IMR-90 (cell line): ENCODE measurements around the gene MAP3K19. TPM values are rescaled to one million over a fixed set of nuclear protein-coding genes. Genes with fewer than 3 reads are reported as not detected.

Experiments used
- ATAC-seq: fragments of 200-7000 bp; cut with Tn5 transposase; 2 replicates; pipeline ENCODE4 v1.9.1; 2020; ENCODE audit warnings: low read depth, mild to moderate bottlenecking, moderate library complexity
- BruUV-seq: library from RNA; stranded (reverse); fragments of 400-500 nt; replicated peaks from 2 replicates; lab custom pipeline; 2021; lab: Mats Ljungman, UMichigan
- CTCF ChIA-PET: fragments of 300-600 bp; formaldehyde crosslinking; extraction: SDS; loops from one replicate; lab custom pipeline; 2021; ENCODE audit warnings: antibody characterized with exemption; lab: Yijun Ruan, JAX
- POLR2A ChIA-PET: fragments of 300-600 bp; sonication (Branson Sonifier 250); formaldehyde crosslinking; loops from one replicate; lab custom pipeline; 2022; ENCODE audit warnings: antibody characterized with exemption; ENCODE audit not compliant: unreplicated experiment; lab: Charles Lee
- DNase-seq: peaks from one replicate; pipeline ENCODE4 v3.0.0; 2013
- H2AFZ ChIP-seq: replicated peaks from 2 replicates; pipeline ENCODE3; 2013; ENCODE audit warnings: low read length, mild to moderate bottlenecking; ENCODE audit not compliant: poor library complexity
- H2AK5ac ChIP-seq: 2 replicates; pipeline ENCODE4 v1.6.1; 2013; ENCODE audit warnings: low read depth, low read length, inconsistent platforms
- H2AK9ac ChIP-seq: replicated peaks from 2 replicates; pipeline ENCODE3; 2013; ENCODE audit warnings: mild to moderate bottlenecking, low read depth, low read length, moderate library complexity; ENCODE audit not compliant: poor library complexity
- H2BK120ac ChIP-seq: 2 replicates; pipeline ENCODE4 v1.6.1; 2013; ENCODE audit warnings: low read depth, low read length, inconsistent platforms
- H2BK15ac ChIP-seq: 3 replicates; pipeline ENCODE4 v1.6.1; 2013; ENCODE audit warnings: low read depth, low read length, inconsistent platforms
- H2BK20ac ChIP-seq: 2 replicates; pipeline ENCODE4 v1.6.1; 2013; ENCODE audit warnings: low read depth, mild to moderate bottlenecking, inconsistent platforms, low read length, moderate library complexity
- H2BK5ac ChIP-seq: 2 replicates; pipeline ENCODE4 v1.6.1; 2013; ENCODE audit warnings: mild to moderate bottlenecking, low read depth, low read length, inconsistent platforms; ENCODE audit not compliant: poor library complexity, severe bottlenecking
- H3K14ac ChIP-seq: replicated peaks from 2 replicates; pipeline ENCODE4 v1.6.1; 2013; ENCODE audit warnings: low read depth, low read length, inconsistent platforms
- H3K18ac ChIP-seq: 2 replicates; pipeline ENCODE4 v1.6.1; 2013; ENCODE audit warnings: low read depth, low read length, control low read depth
- H3K23ac ChIP-seq: 2 replicates; pipeline ENCODE4 v1.6.1; 2013; ENCODE audit warnings: low read depth, low read length, inconsistent platforms
- H3K27ac ChIP-seq: 2 replicates; pipeline ENCODE4 v1.5.1; 2013; ENCODE audit warnings: mild to moderate bottlenecking, control low read depth, low read length; ENCODE audit not compliant: insufficient read depth
- H3K27me3 ChIP-seq: 2 replicates; pipeline ENCODE4 v1.6.1; 2013; ENCODE audit warnings: low read length; ENCODE audit not compliant: control insufficient read depth, insufficient read depth
- H3K36me3 ChIP-seq: 2 replicates; pipeline ENCODE4 v1.6.1; 2013; ENCODE audit warnings: low read length, mixed read lengths; ENCODE audit not compliant: control insufficient read depth, insufficient read depth
- H3K4ac ChIP-seq: 2 replicates; pipeline ENCODE4 v1.6.1; 2013; ENCODE audit warnings: low read depth, low read length, inconsistent platforms
- H3K4me1 ChIP-seq: 2 replicates; pipeline ENCODE4 v1.6.1; 2013; ENCODE audit warnings: low read length, mixed read lengths; ENCODE audit not compliant: control insufficient read depth, insufficient read depth
- H3K4me2 ChIP-seq: 2 replicates; pipeline ENCODE4 v1.6.1; 2013; ENCODE audit warnings: low read depth, mild to moderate bottlenecking, control low read depth, low read length, moderate library complexity
- H3K4me3 ChIP-seq: 2 replicates; pipeline ENCODE4 v1.5.1; 2013; ENCODE audit warnings: low read depth, mild to moderate bottlenecking, control low read depth, low read length, moderate library complexity; ENCODE audit not compliant: insufficient read depth
- H3K56ac ChIP-seq: 2 replicates; pipeline ENCODE4 v1.6.1; 2013; ENCODE audit warnings: low read length, inconsistent platforms; ENCODE audit not compliant: insufficient read depth; ENCODE audit errors: extremely low read depth
- H3K79me1 ChIP-seq, 2 experiments: 2 replicates each; pipeline ENCODE4 v1.6.1; 2013; ENCODE audit warnings: low read length in 2 of 2, inconsistent platforms in 1 of 2, low read depth in 1 of 2
- H3K9ac ChIP-seq: 2 replicates; pipeline ENCODE4 v1.6.1; 2013; ENCODE audit warnings: low read depth, low read length, control low read depth
- H3K9me1 ChIP-seq: 2 replicates; pipeline ENCODE4 v1.6.1; 2013; ENCODE audit warnings: low read length, inconsistent platforms; ENCODE audit not compliant: insufficient read depth
- H3K9me3 ChIP-seq: 2 replicates; pipeline ENCODE4 v1.6.1; 2013; ENCODE audit warnings: low read length; ENCODE audit not compliant: control insufficient read depth, insufficient read depth
- H4K20me1 ChIP-seq: 2 replicates; pipeline ENCODE4 v1.6.1; 2013; ENCODE audit warnings: low read length, inconsistent platforms; ENCODE audit not compliant: insufficient read depth
- H4K5ac ChIP-seq: 2 replicates; pipeline ENCODE4 v1.6.1; 2013; ENCODE audit warnings: mild to moderate bottlenecking, low read depth, low read length, control low read depth
- H4K8ac ChIP-seq, 2 experiments: 2 replicates each; pipeline ENCODE4 v1.6.1; 2013; ENCODE audit warnings: low read depth in 2 of 2, low read length in 2 of 2, control low read depth in 1 of 2, inconsistent platforms in 1 of 2
- H4K91ac ChIP-seq: 2 replicates; pipeline ENCODE4 v1.6.1; 2013; ENCODE audit warnings: low read depth, low read length, inconsistent platforms; ENCODE audit not compliant: insufficient read depth
- BHLHE40 ChIP-seq: fragments of 150-350 bp; IDR thresholded peaks from 2 replicates; pipeline ENCODE4 v1.6.1; 2016; ENCODE audit warnings: mild to moderate bottlenecking, low read depth, low read length
- CEBPB ChIP-seq: IDR thresholded peaks from 2 replicates; pipeline ENCODE4 v1.6.1; 2012; ENCODE audit warnings: low read depth, low read length, improper control_type of control experiment
- CHD1 ChIP-seq: IDR thresholded peaks from 2 replicates; pipeline ENCODE4 v1.6.1; 2012; ENCODE audit warnings: low read depth, low read length, improper control_type of control experiment
- FOS ChIP-seq: fragments of 150-350 bp; IDR thresholded peaks from 2 replicates; pipeline ENCODE4 v1.6.1; 2016; ENCODE audit warnings: low read depth, low read length
- MAFK ChIP-seq: IDR thresholded peaks from 2 replicates; pipeline ENCODE4 v1.6.1; 2012; ENCODE audit warnings: low read depth, low read length, improper control_type of control experiment
- MAZ ChIP-seq: IDR thresholded peaks from 2 replicates; pipeline ENCODE4 v1.6.1; 2012; ENCODE audit warnings: low read depth, mild to moderate bottlenecking, low read length, improper control_type of control experiment, moderate library complexity, borderline replicate concordance
- MXI1 ChIP-seq: IDR thresholded peaks from 2 replicates; pipeline ENCODE4 v1.6.1; 2012; ENCODE audit warnings: low read depth, mild to moderate bottlenecking, low read length, moderate library complexity, borderline replicate concordance
- NFE2L2 ChIP-seq: fragments of 150-350 bp; IDR thresholded peaks from 2 replicates; pipeline ENCODE4 v1.6.1; 2016; ENCODE audit warnings: low read depth, mild to moderate bottlenecking, low read length
- POLR2A ChIP-seq: IDR thresholded peaks from 2 replicates; pipeline ENCODE4 v1.6.1; 2012; ENCODE audit warnings: mild to moderate bottlenecking, low read depth, low read length
- RAD21 ChIP-seq: IDR thresholded peaks from 2 replicates; pipeline ENCODE4 v1.6.1; 2012; ENCODE audit warnings: low read length, improper control_type of control experiment
- RCOR1 ChIP-seq: IDR thresholded peaks from 2 replicates; pipeline ENCODE4 v1.6.1; 2012; ENCODE audit warnings: mild to moderate bottlenecking, low read length, improper control_type of control experiment; ENCODE audit not compliant: insufficient replicate concordance
- RFX5 ChIP-seq: IDR thresholded peaks from 2 replicates; pipeline ENCODE4 v1.8.0; 2012; ENCODE audit warnings: low read depth, mild to moderate bottlenecking, low read length, moderate library complexity
- SMC3 ChIP-seq: fragments of 150-350 bp; IDR thresholded peaks from 2 replicates; pipeline ENCODE4 v1.6.1; 2016; ENCODE audit warnings: low read depth, mild to moderate bottlenecking, antibody characterized with exemption, low read length, moderate library complexity
- WGBS, 2 experiments: methylation state at CpG; one replicate each; pipeline versions ENCODE4 v1.1.5 to v1.1.7; 2013; ENCODE audit warnings: missing lambda C conversion rate in 2 of 2; ENCODE audit not compliant: insufficient read length in 1 of 2; ENCODE audit errors: extremely low coverage in 2 of 2; 5-methylcytosine and 5-hydroxymethylcytosine counted together
- dilution Hi-C: fragments of 300-500 bp; cut with HindIII; formaldehyde crosslinking; loops from one replicate; pipeline ENCODE4 v1.14.3; 2018; ENCODE audit warnings: low sequenced_read_pairs; ENCODE audit not compliant: unreplicated experiment
- in situ Hi-C: fragments of 300-500 bp; cut with MboI; formaldehyde crosslinking; loops from 3 replicates; pipeline ENCODE4 v1.14.3; 2019; ENCODE audit warnings: low sequenced_read_pairs, inconsistent platforms, mixed read lengths
- intact Hi-C: fragments of 100-400 bp; cut with micrococcal nuclease; formaldehyde crosslinking; loops from 2 replicates; pipeline ENCODE4 v1.10.0; 2022
- polyA plus RNA-seq, 3 experiments: library from polyadenylated mRNA; depleted of rRNA; stranded (reverse); fragments of >200 nt; gene quantifications; 2 replicates each; pipeline ENCODE4 v1.2.3, GENCODE V29; 2012; ENCODE audit warnings: low replicate concordance in 1 of 3
- total RNA-seq: library from RNA; depleted of rRNA; stranded (reverse); fragments of >200 nt; gene quantifications from 2 replicates; pipeline ENCODE4 v1.2.3, GENCODE V29; 2012
- TF ChIP-seq, protein P1 (sequence below): conservative IDR thresholded peaks from 2 replicates; pipeline ENCODE4 v1.5.1; 2012; ENCODE audit warnings: mild to moderate bottlenecking, low read depth, low read length, improper control_type of control experiment
- TF ChIP-seq, protein P2 (sequence below): fragments of 150-350 bp; IDR thresholded peaks from 2 replicates; pipeline ENCODE4 v1.6.1; 2016; ENCODE audit warnings: low read depth, mild to moderate bottlenecking, low read length, moderate library complexity, borderline replicate concordance
- TF ChIP-seq, protein P3 (sequence below): fragments of 150-350 bp; IDR thresholded peaks from 2 replicates; pipeline ENCODE4 v1.6.1; 2017; ENCODE audit warnings: mild to moderate bottlenecking, antibody characterized with exemption, low read length, low read depth

The MAP3K19 gene
- total and polyA plus RNA-seq, 2 of the 4 experiments (the other 2 are of a cell fraction) = not detected

DNA sequence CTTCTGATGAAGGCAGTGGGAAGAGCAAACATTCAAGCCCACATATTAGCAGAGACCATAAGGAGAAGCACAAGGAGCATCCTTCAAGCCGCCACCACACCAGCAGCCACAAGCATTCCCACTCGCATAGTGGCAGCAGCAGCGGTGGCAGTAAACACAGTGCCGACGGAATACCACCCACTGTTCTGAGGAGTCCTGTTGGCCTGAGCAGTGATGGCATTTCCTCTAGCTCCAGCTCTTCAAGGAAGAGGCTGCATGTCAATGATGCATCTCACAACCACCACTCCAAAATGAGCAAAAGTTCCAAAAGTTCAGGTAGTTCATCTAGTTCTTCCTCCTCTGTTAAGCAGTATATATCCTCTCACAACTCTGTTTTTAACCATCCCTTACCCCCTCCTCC lies 93.2 kb downstream of the MAP3K19 start:
- Histone ChIP-seq H3K27ac (no peak overlapping the region), H2BK120ac (no peak overlapping the region), H2AK5ac (no peak overlapping the region), H2BK20ac (no peak overlapping the region), H3K36me3 (peaks cover 17% of the 10 kb centered on the region), H2AK9ac (no peak overlapping the region), H4K91ac (no peak overlapping the region), H3K4me3 (no peak overlapping the region), H3K14ac (no peak overlapping the region), H3K4me2 (no peak overlapping the region), H3K9me1 (peaks cover 8% of the 10 kb centered on the region; the same call in 1 of the 2 replicates), H3K18ac (no peak overlapping the region), H2BK5ac (no peak overlapping the region), H4K20me1 (peaks cover 8% of the 10 kb centered on the region; the same call in 1 of the 2 replicates), H2BK15ac (no peak overlapping the region), H4K8ac (no peak overlapping the region), H4K5ac (no peak overlapping the region), H3K56ac (no peak overlapping the region), H3K4ac (no peak overlapping the region), H3K4me1 (0 out of 2 replicates have a peak, but pooled peaks cover 2% of the 10 kb centered on the region), H3K23ac (no peak overlapping the region), H2AFZ (no peak overlapping the region), H3K27me3 (no peaks in the 10 kb centered on the region), H3K9me3 (no peaks in the 10 kb centered on the region), H3K9ac (no peak overlapping the region), H3K79me1 (peaks cover 11 to 32% of the 10 kb centered on the region in 2 experiments; a peak in 3 of 4 replicates)
- intact Hi-C loops (no loop called here), dilution Hi-C loops (no loop called here), in situ Hi-C loops (no loop called here)
- POLR2A ChIA-PET = no interaction called here
- 97% methylated on average over 4 of the region's 5 CpGs; no CpG with 5 or more reads in 1 of the 2 experiments for WGBS, 2 experiments
- TF ChIP-seq, protein P1, sequence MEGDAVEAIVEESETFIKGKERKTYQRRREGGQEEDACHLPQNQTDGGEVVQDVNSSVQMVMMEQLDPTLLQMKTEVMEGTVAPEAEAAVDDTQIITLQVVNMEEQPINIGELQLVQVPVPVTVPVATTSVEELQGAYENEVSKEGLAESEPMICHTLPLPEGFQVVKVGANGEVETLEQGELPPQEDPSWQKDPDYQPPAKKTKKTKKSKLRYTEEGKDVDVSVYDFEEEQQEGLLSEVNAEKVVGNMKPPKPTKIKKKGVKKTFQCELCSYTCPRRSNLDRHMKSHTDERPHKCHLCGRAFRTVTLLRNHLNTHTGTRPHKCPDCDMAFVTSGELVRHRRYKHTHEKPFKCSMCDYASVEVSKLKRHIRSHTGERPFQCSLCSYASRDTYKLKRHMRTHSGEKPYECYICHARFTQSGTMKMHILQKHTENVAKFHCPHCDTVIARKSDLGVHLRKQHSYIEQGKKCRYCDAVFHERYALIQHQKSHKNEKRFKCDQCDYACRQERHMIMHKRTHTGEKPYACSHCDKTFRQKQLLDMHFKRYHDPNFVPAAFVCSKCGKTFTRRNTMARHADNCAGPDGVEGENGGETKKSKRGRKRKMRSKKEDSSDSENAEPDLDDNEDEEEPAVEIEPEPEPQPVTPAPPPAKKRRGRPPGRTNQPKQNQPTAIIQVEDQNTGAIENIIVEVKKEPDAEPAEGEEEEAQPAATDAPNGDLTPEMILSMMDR = no peak
- TF ChIP-seq NFE2L2 = no peak
- TF ChIP-seq, protein P2, sequence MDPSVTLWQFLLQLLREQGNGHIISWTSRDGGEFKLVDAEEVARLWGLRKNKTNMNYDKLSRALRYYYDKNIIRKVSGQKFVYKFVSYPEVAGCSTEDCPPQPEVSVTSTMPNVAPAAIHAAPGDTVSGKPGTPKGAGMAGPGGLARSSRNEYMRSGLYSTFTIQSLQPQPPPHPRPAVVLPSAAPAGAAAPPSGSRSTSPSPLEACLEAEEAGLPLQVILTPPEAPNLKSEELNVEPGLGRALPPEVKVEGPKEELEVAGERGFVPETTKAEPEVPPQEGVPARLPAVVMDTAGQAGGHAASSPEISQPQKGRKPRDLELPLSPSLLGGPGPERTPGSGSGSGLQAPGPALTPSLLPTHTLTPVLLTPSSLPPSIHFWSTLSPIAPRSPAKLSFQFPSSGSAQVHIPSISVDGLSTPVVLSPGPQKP = no peak
- TF ChIP-seq MAFK = no peak
- no peak for TF ChIP-seq CHD1
- no peak for TF ChIP-seq MXI1
- TF ChIP-seq RCOR1 = no peak
- TF ChIP-seq, protein P3, sequence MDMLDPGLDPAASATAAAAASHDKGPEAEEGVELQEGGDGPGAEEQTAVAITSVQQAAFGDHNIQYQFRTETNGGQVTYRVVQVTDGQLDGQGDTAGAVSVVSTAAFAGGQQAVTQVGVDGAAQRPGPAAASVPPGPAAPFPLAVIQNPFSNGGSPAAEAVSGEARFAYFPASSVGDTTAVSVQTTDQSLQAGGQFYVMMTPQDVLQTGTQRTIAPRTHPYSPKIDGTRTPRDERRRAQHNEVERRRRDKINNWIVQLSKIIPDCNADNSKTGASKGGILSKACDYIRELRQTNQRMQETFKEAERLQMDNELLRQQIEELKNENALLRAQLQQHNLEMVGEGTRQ = no peak
- TF ChIP-seq RFX5 = no peak
- no peak for TF ChIP-seq POLR2A
- TF ChIP-seq MAZ = no peak
- no peak for TF ChIP-seq FOS
- TF ChIP-seq SMC3 = no peak
- TF ChIP-seq BHLHE40 = no peak
- no peak for TF ChIP-seq CEBPB
- no peak for TF ChIP-seq RAD21
- ATAC-seq (no peak), DNase-seq (no peak)
- TSS peak; percentile 26 for BruUV-seq
- CTCF ChIA-PET = no interaction called here
